Heart left ventricle (tissue), 16 donors: ENCODE results near the gene CCDC68. TPM values are rescaled to one million over a fixed set of nuclear protein-coding genes. Genes with fewer than 3 reads are reported as not detected.

Source experiments
- ATAC-seq, 4 donors: fragments of 200-7000 bp; cut with Tn5 transposase; one replicate each; pipeline ENCODE4 v1.9.1; 2020 to 2022; ENCODE audit warnings: moderate library complexity in 4 of 4, mild to moderate bottlenecking in 3 of 4, moderate number of reproducible peaks in 1 of 4
- DNase-seq, 5 donors: peaks; one replicate each; pipeline ENCODE4 v3.0.0-alpha.2; 2020
- H3K27ac ChIP-seq, 12 donors: fragments of 200-600 bp; sonication (generic) in 4 of 12; one replicate each; pipeline versions ENCODE4 v1.5.0 to v1.8.0; 2016 to 2022; ENCODE audit warnings: mild to moderate bottlenecking in 2 of 12
- H3K27me3 ChIP-seq, 9 donors: fragments of 200-600 bp; sonication (generic) in 2 of 9; one replicate each; pipeline versions ENCODE4 v1.5.1 to v1.8.0; 2016 to 2022; ENCODE audit warnings: mild to moderate bottlenecking in 3 of 9
- H3K36me3 ChIP-seq, 9 donors: fragments of 200-600 bp; sonication (generic) in 2 of 9; one replicate each; pipeline versions ENCODE4 v1.5.0 to v1.8.0; 2018 to 2022; ENCODE audit warnings: mild to moderate bottlenecking in 2 of 9
- H3K4me1 ChIP-seq, 12 donors: fragments of 200-600 bp; sonication (generic) in 4 of 12; one replicate each; pipeline versions ENCODE4 v1.5.0 to v1.8.0; 2016 to 2022; ENCODE audit warnings: mild to moderate bottlenecking in 3 of 12
- H3K4me3 ChIP-seq, 12 donors: fragments of 200-600 bp; sonication (generic) in 4 of 12; one replicate each; pipeline versions ENCODE4 v1.5.0 to v1.8.0; 2017 to 2022; ENCODE audit warnings: mild to moderate bottlenecking in 9 of 12, moderate library complexity in 4 of 12
- H3K9me3 ChIP-seq, 12 donors: fragments of 200-600 bp; sonication (generic) in 4 of 12; one replicate each; pipeline versions ENCODE4 v1.5.0 to v1.8.0; 2016 to 2022; ENCODE audit warnings: mild to moderate bottlenecking in 1 of 12
- POLR2A ChIP-seq, 2 donors: fragments of 450-650 bp; IDR thresholded peaks; one replicate each; pipeline ENCODE4 v1.6.1; 2017; ENCODE audit warnings: antibody characterized with exemption in 2 of 2, mild to moderate bottlenecking in 2 of 2, moderate library complexity in 2 of 2
- WGBS, 4 donors: extraction: QIAGEN DNeasy Blood & Tissue Kit in 2 of 4; methylation state at CpG; one replicate each; pipeline versions ENCODE4 v1.1.5 to v1.1.7; 2013 to 2018; 5-methylcytosine and 5-hydroxymethylcytosine counted together
- intact Hi-C, 10 donors: fragments of 100-400 bp; cut with DNase I; formaldehyde crosslinking; loops; one replicate each; pipeline versions ENCODE4 v1.11.1 to v1.14.2; 2022
- polyA plus RNA-seq, 2 donors: library from polyadenylated mRNA; stranded (reverse); fragments of 200-250 nt; gene quantifications; one replicate each; pipeline ENCODE4 v1.2.3, GENCODE V29; 2013
- total RNA-seq, 9 donors: library from RNA; depleted of rRNA in 2 of 9; stranded (reverse); fragments of >200 nt in 2 of 9; fragmentation: NEBNext Ultra II Directional in 3 of 9; extraction: Animal tissue kit (Norgen Biotek cat#: 25700) in 3 of 9; gene quantifications; one replicate each; pipeline versions ENCODE4 v1.1.0 to v1.2.4, GENCODE V29; 2016 to 2023
- TF ChIP-seq, protein P1 (sequence below), 12 donors: fragments of 200-600 bp; sonication (generic) in 4 of 12; IDR thresholded peaks; one replicate each; pipeline versions ENCODE4 v1.5.0 to v1.8.0; 2018 to 2022; ENCODE audit warnings: antibody characterized with exemption in 12 of 12, mild to moderate bottlenecking in 5 of 12
- donor health status: ischemic (EF 13 %, LVEDD 7.1; RV severe dilation, severe dysfunction).
- donor health status: healthy with polysubstance abuse.
- donor health status: DM: no; HTN: yes; CAD: no.
- donor health status: DM: no; HTN: no; CAD: no.
- donor health status: ischemic (EF 25% LVEDD 6.9; RV normal size, moderate dysfunction).
- donor health status: ischemic (EF 25% LVEDD 5.7; RV mildly dilated, moderate dysfunction).
- donor health status: healthy.
- donor health status: DM: yes; HTN: yes; CAD: no.
- donor health status: ischemic (EF 35%, LVEDD 5.7; RV mildly dilated, moderate dysfunction).
- donor health status: nonischemic (EF 11% LVEDD 7.7; RV severe dilation, severe dysfunction).
- donor health status: DM: yes; HTN: yes; CAD: no.
- donor health status: PGD.
- donor health status: ischemic (EF 29% LVEDD 5.4; RV normal size, mild dysfunction).
- donor health status: nonischemic (EF 23%, LVEDD 6.1; RV moderate dilation, normal function).

The CCDC68 gene
- total and polyA plus RNA-seq, 11 donors = 2.0 to 11.6 (median 4.2) TPM

DNA sequence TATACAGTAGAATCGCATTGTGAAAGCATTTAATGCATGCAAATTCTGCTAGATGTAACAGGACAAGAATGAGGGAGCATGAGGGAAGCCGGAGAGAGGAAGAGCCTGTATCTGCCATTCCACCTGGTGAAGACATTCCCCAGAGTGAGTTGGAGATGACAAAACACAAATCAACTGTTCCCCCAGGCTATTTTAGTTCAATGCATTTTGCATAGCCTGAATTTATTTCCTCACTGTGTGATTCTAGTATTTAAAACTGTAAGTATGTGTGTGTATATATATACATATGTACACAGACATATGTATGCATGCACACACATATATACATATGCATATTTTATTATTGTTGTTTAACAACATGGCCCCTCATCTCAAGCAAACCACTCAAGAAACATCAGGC, 54.7 kb downstream of the CCDC68 start:
- DNase-seq (no peak), ATAC-seq (no peak)

GRCh38 chr18:54900290-54900689, 59.0 kb downstream of the CCDC68 start:
- H3K27ac ChIP-seq = no peak overlapping the region
- peaks cover 0 to 4% (median 0%) of the 10 kb centered on the region in 9 donors for H3K36me3 ChIP-seq
- WGBS, 4 donors = 89 to 96% (median 91%) methylated on average over 2 of the region's 2 CpGs
- no peaks in the 10 kb centered on the region for H3K27me3 ChIP-seq
- H3K9me3 ChIP-seq = no peaks in the 10 kb centered on the region
- no peak overlapping the region for H3K4me3 ChIP-seq
- ATAC-seq = no peak
- intact Hi-C loops = no loop called here
- DNase-seq = no peak
- no peaks in the 10 kb centered on the region for H3K4me1 ChIP-seq
- TF ChIP-seq POLR2A (IDR thresholded peaks at IDR 0.05) = no peak
- TF ChIP-seq, protein P1, sequence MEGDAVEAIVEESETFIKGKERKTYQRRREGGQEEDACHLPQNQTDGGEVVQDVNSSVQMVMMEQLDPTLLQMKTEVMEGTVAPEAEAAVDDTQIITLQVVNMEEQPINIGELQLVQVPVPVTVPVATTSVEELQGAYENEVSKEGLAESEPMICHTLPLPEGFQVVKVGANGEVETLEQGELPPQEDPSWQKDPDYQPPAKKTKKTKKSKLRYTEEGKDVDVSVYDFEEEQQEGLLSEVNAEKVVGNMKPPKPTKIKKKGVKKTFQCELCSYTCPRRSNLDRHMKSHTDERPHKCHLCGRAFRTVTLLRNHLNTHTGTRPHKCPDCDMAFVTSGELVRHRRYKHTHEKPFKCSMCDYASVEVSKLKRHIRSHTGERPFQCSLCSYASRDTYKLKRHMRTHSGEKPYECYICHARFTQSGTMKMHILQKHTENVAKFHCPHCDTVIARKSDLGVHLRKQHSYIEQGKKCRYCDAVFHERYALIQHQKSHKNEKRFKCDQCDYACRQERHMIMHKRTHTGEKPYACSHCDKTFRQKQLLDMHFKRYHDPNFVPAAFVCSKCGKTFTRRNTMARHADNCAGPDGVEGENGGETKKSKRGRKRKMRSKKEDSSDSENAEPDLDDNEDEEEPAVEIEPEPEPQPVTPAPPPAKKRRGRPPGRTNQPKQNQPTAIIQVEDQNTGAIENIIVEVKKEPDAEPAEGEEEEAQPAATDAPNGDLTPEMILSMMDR (IDR thresholded peaks at IDR 0.05) = no peak

More for the DNA sequence above, 54.7 kb downstream of the CCDC68 start:
- intact Hi-C loops = no loop called here
- Histone ChIP-seq H3K9me3 (no peaks in the 10 kb centered on the region), H3K4me1 (no peaks in the 10 kb centered on the region), H3K4me3 (no peak overlapping the region), H3K27me3 (no peaks in the 10 kb centered on the region), H3K36me3 (peaks cover 0 to 6% (median 0%) of the 10 kb centered on the region in 9 donors), H3K27ac (no peak overlapping the region)
- WGBS, 4 donors = 91 to 95% (median 93%) methylated on average over 2 of the region's 2 CpGs
- TF ChIP-seq, protein P1 (IDR thresholded peaks at IDR 0.05) = no peak
- no peak for TF ChIP-seq POLR2A (IDR thresholded peaks at IDR 0.05)

- intact Hi-C loops = no loop called here
- H3K9me3 ChIP-seq = no peaks in the 10 kb centered on the region
- ATAC-seq = no peak
These were observed 59.8 kb downstream of the CCDC68 start for GRCh38 chr18:54899500-54899899.

DNA sequence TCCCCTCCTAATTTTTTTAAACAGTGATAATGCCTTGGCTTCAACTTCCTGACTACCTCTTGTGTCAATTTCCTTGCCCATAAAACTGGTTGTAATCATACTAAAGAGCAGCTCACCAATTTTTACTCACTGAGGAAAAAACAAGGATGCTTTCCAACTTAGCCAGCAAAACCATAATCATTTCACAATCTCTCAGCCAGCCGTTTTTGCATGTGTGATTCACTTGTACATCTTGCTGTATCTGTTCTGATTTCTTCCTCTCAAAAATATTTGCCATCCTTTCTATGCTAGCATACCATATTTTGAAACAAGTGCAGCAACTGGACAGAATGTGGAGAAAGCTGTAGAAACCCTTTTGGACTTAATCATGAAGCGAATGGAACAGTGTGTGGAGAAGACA, 70.3 kb downstream of the CCDC68 start:
- 66 to 80% (median 70%) methylated on average over 2 of the region's 2 CpGs for WGBS, 4 donors
- TF ChIP-seq, protein P1 (IDR thresholded peaks at IDR 0.05) = no peak
- H3K27ac ChIP-seq = no peak overlapping the region
- H3K9me3 ChIP-seq = no peaks in the 10 kb centered on the region
- intact Hi-C loops = no loop called here
- ATAC-seq (no peak), DNase-seq (no peak)
- no peaks in the 10 kb centered on the region for H3K4me1 ChIP-seq
- no peak overlapping the region for H3K4me3 ChIP-seq
- no peaks in the 10 kb centered on the region for H3K27me3 ChIP-seq
- no peaks in the 10 kb centered on the region for H3K36me3 ChIP-seq

More at GRCh38 chr18:54899500-54899899, 59.8 kb downstream of the CCDC68 start:
- Histone ChIP-seq H3K27ac (no peak overlapping the region), H3K27me3 (no peaks in the 10 kb centered on the region), H3K4me1 (no peaks in the 10 kb centered on the region), H3K4me3 (no peak overlapping the region), H3K36me3 (peaks cover 0 to 3% (median 0%) of the 10 kb centered on the region in 9 donors)
- TF ChIP-seq, protein P1 (IDR thresholded peaks at IDR 0.05) = no peak
- TF ChIP-seq POLR2A (IDR thresholded peaks at IDR 0.05) = no peak
- no peak for DNase-seq
